Measurements from ENCODE around the gene TMC1. TPM values are rescaled to one million over a fixed set of nuclear protein-coding genes. Genes with fewer than 3 reads are reported as not detected.

TMC1 gene
- total RNA-seq, 2 donors from 2014 or later: 0.09 TPM; not detected in 1

GRCh38 chr9:72763022-72763421, 241.6 kb downstream of the TMC1 start:
- H3K27ac Mint-ChIP-seq: no peak overlapping the region
- no peaks in the 10 kb centered on the region for H3K9me3 Mint-ChIP-seq
- TF ChIP-seq CTCF (conservative IDR thresholded peaks at IDR 0.05): no peak

GRCh38 chr9:72769546-72769945, 248.1 kb downstream of the TMC1 start:
- Mint-ChIP-seq H3K9me3 (no peaks in the 10 kb centered on the region), H3K27me3 (ENCODE audit: insufficient read depth) (no peaks in the 10 kb centered on the region), H3K36me3 (ENCODE audit: low read depth) (no peaks in the 10 kb centered on the region), H3K4me3 (no peak overlapping the region), H3K4me1 (no peaks in the 10 kb centered on the region), H3K27ac (no peak overlapping the region)
- no peak overlapping the region for H3K4me3 ChIP-seq (ENCODE audit: low read length)
- no peak for TF ChIP-seq CTCF (conservative IDR thresholded peaks at IDR 0.05)
- H3K36me3 ChIP-seq (ENCODE audit: control insufficient read depth, insufficient read depth, low read length): no peaks in the 10 kb centered on the region
- DNase-seq: no peak
- H3K9ac ChIP-seq (ENCODE audit: extremely low read depth, low read length, poor library complexity, severe bottlenecking): no peak overlapping the region
- WGBS, 2 experiments (ENCODE audit: insufficient coverage in 1 of 2, insufficient read length in 1 of 2): 90 to 95% methylated on average over 4 to 5 of the region's 5 CpGs
- H3K27me3 ChIP-seq (ENCODE audit: control insufficient read depth, insufficient read depth, low read length, poor library complexity, severe bottlenecking): no peaks in the 10 kb centered on the region
- H3K27ac ChIP-seq (ENCODE audit: low read depth, low read length): no peak overlapping the region
- H3K9me3 ChIP-seq (ENCODE audit: control insufficient read depth, low read length): no peaks in the 10 kb centered on the region
- H3K4me1 ChIP-seq (ENCODE audit: control insufficient read depth, insufficient read depth, low read length): no peaks in the 10 kb centered on the region

More at GRCh38 chr9:72763022-72763421, 241.6 kb downstream of the TMC1 start:
- H3K36me3 Mint-ChIP-seq (ENCODE audit: low read depth): no peaks in the 10 kb centered on the region
- Histone ChIP-seq H3K27ac (ENCODE audit: low read depth, low read length) (no peak overlapping the region), H3K9me3 (ENCODE audit: control insufficient read depth, low read length) (no peaks in the 10 kb centered on the region), H3K9ac (ENCODE audit: extremely low read depth, low read length, poor library complexity, severe bottlenecking) (no peak overlapping the region), H3K36me3 (ENCODE audit: control insufficient read depth, insufficient read depth, low read length) (no peaks in the 10 kb centered on the region), H3K4me1 (ENCODE audit: control insufficient read depth, insufficient read depth, low read length) (no peaks in the 10 kb centered on the region), H3K27me3 (ENCODE audit: control insufficient read depth, insufficient read depth, low read length, poor library complexity, severe bottlenecking) (no peaks in the 10 kb centered on the region), H3K4me3 (ENCODE audit: low read length) (no peak overlapping the region)
- no peaks in the 10 kb centered on the region for H3K27me3 Mint-ChIP-seq (ENCODE audit: insufficient read depth)
- 82% methylated on average over 2 of the region's 2 CpGs; no CpG with 5 or more reads in 1 of the 2 experiments for WGBS, 2 experiments (ENCODE audit: insufficient coverage in 1 of 2, insufficient read length in 1 of 2)
- H3K4me1 Mint-ChIP-seq: peaks cover 6% of the 10 kb centered on the region
- no peak overlapping the region for H3K4me3 Mint-ChIP-seq
- no peak for DNase-seq

GRCh38 chr9:72772661-72773060, 251.3 kb downstream of the TMC1 start:
- H3K4me3 ChIP-seq (ENCODE audit: low read length): no peak overlapping the region
- no peak overlapping the region for H3K4me3 Mint-ChIP-seq
- no peaks in the 10 kb centered on the region for H3K27me3 Mint-ChIP-seq (ENCODE audit: insufficient read depth)
- H3K4me1 Mint-ChIP-seq: no peaks in the 10 kb centered on the region
- H3K9ac ChIP-seq (ENCODE audit: extremely low read depth, low read length, poor library complexity, severe bottlenecking): no peak overlapping the region
- no peaks in the 10 kb centered on the region for H3K27me3 ChIP-seq (ENCODE audit: control insufficient read depth, insufficient read depth, low read length, poor library complexity, severe bottlenecking)
- H3K36me3 Mint-ChIP-seq (ENCODE audit: low read depth): no peaks in the 10 kb centered on the region
- no peak for TF ChIP-seq CTCF (conservative IDR thresholded peaks at IDR 0.05)
- H3K27ac Mint-ChIP-seq: no peak overlapping the region
- no peak for DNase-seq
- no peaks in the 10 kb centered on the region for H3K9me3 Mint-ChIP-seq
- no peaks in the 10 kb centered on the region for H3K36me3 ChIP-seq (ENCODE audit: control insufficient read depth, insufficient read depth, low read length)
- no peaks in the 10 kb centered on the region for H3K9me3 ChIP-seq (ENCODE audit: control insufficient read depth, low read length)
- no peak overlapping the region for H3K27ac ChIP-seq (ENCODE audit: low read depth, low read length)
- WGBS, 2 experiments (ENCODE audit: insufficient coverage in 1 of 2, insufficient read length in 1 of 2): 91 to 100% methylated on average over 1 of the region's 1 CpG
- H3K4me1 ChIP-seq (ENCODE audit: control insufficient read depth, insufficient read depth, low read length): no peaks in the 10 kb centered on the region
